Activated T-cell treated with anti-CD3 and anti-CD28 coated beads, Interleukin-2, amount 50 U/mL, for 24 hours (primary cell): ENCODE results near the gene THAP5.
"Not testable (repeated sequence)": the region's sequence is repeated elsewhere in the genome, so short reads cannot be mapped to it uniquely, and the experiment has no call there.

ENCODE experiments used
- DNase-seq: peaks from one replicate; pipeline ENCODE4 v3.0.0-alpha.2; 2020
- H3K27ac Mint-ChIP-seq: 2 replicates; pipeline ENCODE4 v1.8.0; 2020; ENCODE audit warnings: mild to moderate bottlenecking, mixed read lengths
- H3K27me3 Mint-ChIP-seq: 2 replicates; pipeline ENCODE4 v1.8.0; 2020; ENCODE audit warnings: mixed read lengths
- H3K36me3 Mint-ChIP-seq: 2 replicates; pipeline ENCODE4 v1.8.0; 2020; ENCODE audit warnings: low read depth, mixed read lengths
- H3K4me1 Mint-ChIP-seq: 2 replicates; pipeline ENCODE4 v1.8.0; 2020; ENCODE audit warnings: low read depth, mixed read lengths
- H3K4me3 Mint-ChIP-seq: 2 replicates; pipeline ENCODE4 v1.8.0; 2020; ENCODE audit warnings: mild to moderate bottlenecking, moderate library complexity, mixed read lengths
- H3K9me3 Mint-ChIP-seq: 2 replicates; pipeline ENCODE4 v1.8.0; 2020; ENCODE audit warnings: mixed read lengths

Gene THAP5

GRCh38 chr7:108568801-108569380 lies 615 bp downstream of the THAP5 start:
- peak overlapping the region; percentile 100 for H3K27ac Mint-ChIP-seq
- DNase-seq, result no peak
- H3K36me3 Mint-ChIP-seq, result peaks cover 83% of the 10 kb centered on the region
- peaks cover 49% of the 10 kb centered on the region for H3K4me1 Mint-ChIP-seq
- H3K4me3 Mint-ChIP-seq, result peak overlapping the region; percentile 98
- no peaks in the 10 kb centered on the region for H3K27me3 Mint-ChIP-seq
- H3K9me3 Mint-ChIP-seq, result peaks cover 2% of the 10 kb centered on the region

DNA sequence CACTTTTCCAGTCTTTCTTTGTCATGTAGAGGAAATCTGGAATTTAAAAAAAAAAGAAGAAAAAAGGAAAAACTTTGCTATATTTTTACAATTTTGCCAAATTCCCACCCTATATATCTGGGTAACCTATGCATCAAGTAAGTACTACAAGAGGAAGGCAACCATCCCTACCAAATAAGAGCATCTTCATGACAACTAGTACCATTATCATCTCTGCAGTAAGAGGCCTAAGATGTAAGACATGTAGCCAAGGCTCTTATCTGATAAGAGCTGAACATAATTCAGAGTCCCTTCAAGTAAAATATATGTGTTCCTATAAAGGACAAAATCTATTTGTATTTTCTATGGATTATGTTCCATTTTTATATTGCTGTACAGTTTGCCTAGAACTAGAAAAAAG lies 3.5 kb downstream of the THAP5 start:
- Mint-ChIP-seq H3K36me3 (peaks cover 80% of the 10 kb centered on the region), H3K4me1 (peaks cover 29% of the 10 kb centered on the region), H3K27ac (no peak overlapping the region), H3K27me3 (no peaks in the 10 kb centered on the region), H3K4me3 (no peak overlapping the region), H3K9me3 (peaks cover 6% of the 10 kb centered on the region)
- DNase-seq, result no peak

GRCh38 chr7:108561047-108561619 lies 8.4 kb downstream of the THAP5 start:
- no peak for DNase-seq
- Mint-ChIP-seq H3K27ac (no peak overlapping the region), H3K4me1 (peaks cover 7% of the 10 kb centered on the region), H3K36me3 (peaks cover 69% of the 10 kb centered on the region), H3K9me3 (peaks cover 28% of the 10 kb centered on the region), H3K27me3 (no peaks in the 10 kb centered on the region), H3K4me3 (no peak overlapping the region)

DNA sequence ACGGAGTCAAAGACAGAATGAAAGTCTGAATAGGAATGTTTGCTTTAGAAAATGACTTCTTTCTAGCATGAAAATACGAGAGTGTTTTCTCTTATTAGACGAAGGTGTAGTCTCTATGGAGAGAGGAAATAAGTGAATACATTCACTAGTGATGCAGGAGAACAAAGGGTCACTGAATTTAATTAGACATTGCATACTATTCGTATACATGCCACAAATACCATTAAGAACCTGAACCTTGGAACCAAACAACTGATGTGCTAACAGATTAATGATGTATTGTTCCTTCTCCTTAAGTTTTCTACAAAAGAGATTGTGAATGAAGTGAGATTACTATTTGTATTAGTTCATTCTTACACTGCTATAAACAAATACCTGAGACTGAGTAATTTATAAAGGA lies 10.3 kb downstream of the THAP5 start:
- DNase-seq, result no peak
- H3K4me3 Mint-ChIP-seq, result no peak overlapping the region
- H3K4me1 Mint-ChIP-seq, result peaks cover 1% of the 10 kb centered on the region
- no peaks in the 10 kb centered on the region for H3K27me3 Mint-ChIP-seq
- H3K27ac Mint-ChIP-seq, result no peak overlapping the region
- peaks cover 55% of the 10 kb centered on the region for H3K36me3 Mint-ChIP-seq
- peaks cover 30% of the 10 kb centered on the region for H3K9me3 Mint-ChIP-seq

GRCh38 chr7:108557617-108558016 lies 11.9 kb downstream of the THAP5 start:
- Mint-ChIP-seq H3K4me1 (peaks cover 1% of the 10 kb centered on the region), H3K27ac (no peak overlapping the region), H3K4me3 (no peak overlapping the region), H3K36me3 (peaks cover 48% of the 10 kb centered on the region), H3K9me3 (peaks cover 30% of the 10 kb centered on the region), H3K27me3 (no peaks in the 10 kb centered on the region)
- no peak for DNase-seq

GRCh38 chr7:108557191-108557590 lies 12.3 kb downstream of the THAP5 start:
- peaks cover 30% of the 10 kb centered on the region for H3K9me3 Mint-ChIP-seq
- peaks cover 43% of the 10 kb centered on the region for H3K36me3 Mint-ChIP-seq
- peaks cover 1% of the 10 kb centered on the region for H3K4me1 Mint-ChIP-seq
- H3K27me3 Mint-ChIP-seq, result no peaks in the 10 kb centered on the region
- DNase-seq, result no peak
- no peak overlapping the region for H3K4me3 Mint-ChIP-seq
- H3K27ac Mint-ChIP-seq, result no peak overlapping the region

DNA sequence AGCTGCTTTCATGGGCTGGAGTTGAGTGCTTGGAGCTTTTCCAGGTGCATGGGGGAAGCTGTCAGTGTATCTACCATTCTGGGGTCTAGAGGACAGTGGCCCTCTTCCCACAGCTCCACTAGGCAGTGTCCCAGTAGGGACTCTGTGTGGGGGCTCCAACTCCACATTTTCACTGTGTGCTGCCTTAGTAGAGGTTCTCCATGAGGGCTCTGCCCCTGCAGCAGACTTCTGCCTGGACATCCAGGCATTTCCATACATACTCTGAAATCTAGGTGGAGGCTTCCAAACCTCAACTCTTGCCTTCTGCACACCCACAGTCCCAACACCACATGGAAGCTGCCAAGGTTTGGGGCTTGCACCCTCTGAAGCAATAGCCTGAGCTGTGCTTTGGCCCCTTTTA lies 12.8 kb downstream of the THAP5 start:
- not testable (repeated sequence) for H3K4me1 Mint-ChIP-seq, DNase-seq, H3K27ac Mint-ChIP-seq, H3K27me3 Mint-ChIP-seq, H3K4me3 Mint-ChIP-seq
- H3K9me3 Mint-ChIP-seq, result peaks cover 30% of the 10 kb centered on the region
- peaks cover 41% of the 10 kb centered on the region for H3K36me3 Mint-ChIP-seq

DNA sequence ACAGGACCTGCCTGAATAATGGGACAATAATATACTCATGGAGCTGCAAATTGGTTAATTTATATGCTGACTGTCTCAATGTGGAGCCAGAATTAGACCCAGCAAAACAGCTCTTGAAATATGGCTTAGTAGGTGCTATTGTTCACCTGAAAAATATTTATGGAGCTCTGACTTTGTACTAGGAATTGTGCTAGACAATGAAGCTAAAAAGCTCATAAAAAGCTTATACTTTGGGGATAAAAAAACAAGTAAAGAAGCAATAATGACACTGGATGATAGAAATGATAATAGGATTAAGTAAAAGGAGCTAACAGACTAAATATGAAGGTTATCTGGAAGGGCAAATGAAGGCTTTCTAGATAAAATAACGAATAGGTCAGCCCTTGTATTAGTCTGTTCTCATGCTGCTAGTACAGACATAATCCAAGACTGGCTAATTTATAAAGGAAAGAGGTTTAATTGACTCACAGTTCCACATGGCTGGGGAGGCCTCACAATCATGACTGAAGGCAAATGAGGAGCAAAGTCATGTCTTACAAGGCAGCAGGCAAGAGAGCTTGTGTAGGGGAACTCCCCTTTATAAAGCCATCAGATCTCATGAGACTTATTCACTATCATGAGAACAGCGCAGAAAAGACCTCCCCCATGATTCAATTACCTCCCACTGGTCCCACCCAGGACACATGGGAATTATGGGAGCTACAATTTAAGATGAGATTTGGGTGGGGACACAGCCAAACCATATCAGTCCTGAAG lies 21.2 kb downstream of the THAP5 start:
- H3K4me1 Mint-ChIP-seq, H3K27me3 Mint-ChIP-seq, H3K36me3 Mint-ChIP-seq, DNase-seq, H3K9me3 Mint-ChIP-seq, H3K27ac Mint-ChIP-seq, H3K4me3 Mint-ChIP-seq: not testable (repeated sequence)

GRCh38 chr7:108541478-108541877 lies 28.0 kb downstream of the THAP5 start:
- Mint-ChIP-seq H3K4me1 (no peaks in the 10 kb centered on the region), H3K4me3 (no peak overlapping the region), H3K27me3 (peaks cover 11% of the 10 kb centered on the region), H3K9me3 (no peaks in the 10 kb centered on the region), H3K36me3 (no peaks in the 10 kb centered on the region), H3K27ac (no peak overlapping the region)
- DNase-seq, result no peak

DNA sequence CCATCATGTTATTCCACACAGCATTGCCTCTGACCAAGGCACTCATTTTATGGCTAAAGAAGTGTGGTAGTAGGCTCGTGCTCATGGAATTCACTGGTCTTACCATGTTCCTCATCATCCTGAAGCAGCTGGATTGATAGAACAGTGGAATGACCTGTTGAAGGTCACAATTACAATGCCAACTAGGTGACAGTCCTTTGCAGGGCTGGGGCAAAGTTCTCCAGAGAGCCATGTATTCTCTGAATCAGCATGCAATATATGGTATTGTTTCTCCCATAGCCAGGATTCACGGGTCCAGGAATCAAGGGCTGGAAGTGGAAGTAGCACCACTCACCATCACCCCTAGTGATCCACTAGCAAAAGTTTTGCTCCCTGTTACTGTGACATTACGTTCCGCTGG lies 30.8 kb downstream of the THAP5 start:
- H3K27me3 Mint-ChIP-seq, result peaks cover 24% of the 10 kb centered on the region
- not testable (repeated sequence) for H3K9me3 Mint-ChIP-seq, H3K27ac Mint-ChIP-seq, H3K4me1 Mint-ChIP-seq, H3K4me3 Mint-ChIP-seq, DNase-seq, H3K36me3 Mint-ChIP-seq

DNA sequence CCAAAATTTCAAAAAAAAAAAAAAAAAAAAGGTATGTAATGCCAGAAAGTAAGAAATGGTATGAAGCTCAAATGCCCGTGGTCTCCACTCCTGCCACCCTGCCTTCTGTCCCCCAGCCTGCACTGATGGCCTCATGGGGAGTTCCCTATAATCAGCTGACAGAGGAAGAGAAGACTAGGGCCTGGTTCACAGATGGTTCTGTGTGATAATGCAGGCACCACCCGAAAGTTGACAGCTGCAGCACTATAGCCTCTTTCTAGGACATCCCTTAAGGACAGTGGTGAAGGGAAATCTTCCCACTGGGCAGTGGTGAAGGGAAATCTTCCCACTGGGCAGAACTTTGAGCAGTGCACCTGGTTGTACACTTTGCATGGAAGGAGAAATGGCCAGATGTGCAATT lies 31.3 kb downstream of the THAP5 start:
- H3K9me3 Mint-ChIP-seq, H3K4me1 Mint-ChIP-seq, H3K27ac Mint-ChIP-seq, H3K4me3 Mint-ChIP-seq, H3K36me3 Mint-ChIP-seq, DNase-seq: not testable (repeated sequence)
- peaks cover 24% of the 10 kb centered on the region for H3K27me3 Mint-ChIP-seq

DNA sequence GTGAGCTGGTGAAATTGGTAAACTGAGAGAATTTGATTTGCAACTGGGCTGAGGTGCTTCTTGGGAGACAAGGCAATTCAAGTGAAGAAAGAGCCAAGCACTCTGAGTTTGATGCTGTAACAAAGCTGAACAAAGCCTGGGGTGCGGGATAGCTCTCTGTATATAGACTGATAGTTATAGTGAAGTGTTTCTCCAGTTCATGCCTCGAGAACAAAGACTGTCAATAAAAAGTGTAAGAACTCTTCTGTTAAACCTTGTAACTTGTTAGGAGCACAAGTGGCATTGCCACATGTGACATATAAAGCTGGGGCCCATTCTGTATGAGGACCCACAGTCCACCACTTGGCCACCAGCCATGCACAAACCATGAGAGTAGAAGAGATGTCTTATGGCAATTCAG lies 32.3 kb downstream of the THAP5 start:
- DNase-seq, result no peak
- H3K4me1 Mint-ChIP-seq, result no peaks in the 10 kb centered on the region
- no peaks in the 10 kb centered on the region for H3K9me3 Mint-ChIP-seq
- H3K27ac Mint-ChIP-seq, result no peak overlapping the region
- no peaks in the 10 kb centered on the region for H3K36me3 Mint-ChIP-seq
- no peak overlapping the region for H3K4me3 Mint-ChIP-seq
- peaks cover 28% of the 10 kb centered on the region for H3K27me3 Mint-ChIP-seq

DNA sequence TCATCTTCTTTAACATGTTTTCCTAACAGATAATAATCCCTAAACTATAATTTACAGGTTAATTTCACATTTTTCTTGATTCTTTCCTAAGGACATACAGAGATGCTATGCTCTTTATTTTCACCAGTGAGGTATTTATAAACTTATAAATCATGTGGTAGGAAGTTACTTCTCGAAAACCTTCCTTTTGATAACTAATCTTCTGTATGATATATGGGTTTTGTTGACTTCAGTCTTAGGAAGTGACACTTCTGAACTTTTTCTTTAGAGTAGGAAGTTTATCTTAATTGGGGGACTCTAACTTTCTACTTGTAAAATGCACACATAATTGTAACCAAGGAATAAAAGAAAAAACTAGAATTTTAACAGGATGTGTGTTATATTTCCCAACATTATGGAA lies 33.8 kb downstream of the THAP5 start:
- no peak overlapping the region for H3K27ac Mint-ChIP-seq
- no peak for DNase-seq
- no peaks in the 10 kb centered on the region for H3K4me1 Mint-ChIP-seq
- H3K36me3 Mint-ChIP-seq, result no peaks in the 10 kb centered on the region
- no peaks in the 10 kb centered on the region for H3K9me3 Mint-ChIP-seq
- H3K27me3 Mint-ChIP-seq, result peaks cover 28% of the 10 kb centered on the region
- H3K4me3 Mint-ChIP-seq, result no peak overlapping the region

DNA sequence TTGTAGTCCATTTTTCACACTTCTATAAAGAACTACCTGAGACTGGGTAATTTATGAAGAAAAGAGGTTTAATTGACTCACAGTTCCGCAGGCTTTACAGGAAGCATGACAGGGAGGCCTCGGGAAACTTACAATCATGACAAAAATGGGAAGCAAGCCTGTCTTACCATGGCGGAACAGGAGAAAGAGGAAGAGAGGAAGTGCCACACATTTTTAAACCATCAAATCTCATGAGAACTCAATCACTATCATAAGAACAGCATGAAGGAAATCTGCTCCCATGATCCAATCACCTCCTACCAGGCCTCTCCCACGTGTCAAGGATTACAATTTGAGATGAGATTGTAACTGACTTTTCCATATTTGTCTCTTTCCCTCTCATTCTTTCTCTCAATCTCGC lies 34.2 kb downstream of the THAP5 start:
- peaks cover 28% of the 10 kb centered on the region for H3K27me3 Mint-ChIP-seq
- H3K9me3 Mint-ChIP-seq, result no peaks in the 10 kb centered on the region
- no peak overlapping the region for H3K4me3 Mint-ChIP-seq
- no peak for DNase-seq
- H3K27ac Mint-ChIP-seq, result no peak overlapping the region
- no peaks in the 10 kb centered on the region for H3K36me3 Mint-ChIP-seq
- no peaks in the 10 kb centered on the region for H3K4me1 Mint-ChIP-seq

- H3K27ac Mint-ChIP-seq, result no peak overlapping the region
- H3K4me3 Mint-ChIP-seq, result no peak overlapping the region
- H3K4me1 Mint-ChIP-seq, result no peaks in the 10 kb centered on the region
- no peaks in the 10 kb centered on the region for H3K9me3 Mint-ChIP-seq
- H3K36me3 Mint-ChIP-seq, result no peaks in the 10 kb centered on the region
- peaks cover 22% of the 10 kb centered on the region for H3K27me3 Mint-ChIP-seq
- no peak for DNase-seq
These were observed 35.8 kb downstream of the THAP5 start for GRCh38 chr7:108533712-108534111.
